Measurements from ENCODE around the gene ZBTB38. TPM values are rescaled to one million over a fixed set of nuclear protein-coding genes. Genes with fewer than 3 reads are reported as not detected.

The ZBTB38 gene
- total RNA-seq, 1 donor: 30.4 TPM

Other genes starting within 250 kb of the ZBTB38 start
- 3.0 TPM for gene PXYLP1, start 136.7 kb upstream of the ZBTB38 start, total RNA-seq
- 11.6 TPM for gene RASA2, start 118.5 kb downstream of the ZBTB38 start, total RNA-seq

Measured in hematopoietic multipotent progenitor cell (in vitro differentiated cells).